Testis (tissue), 2 donors: Measurements from ENCODE around the gene ADIRF.

Source experiments
- POLR2A ChIP-seq: fragments of 450-650 bp; IDR thresholded peaks from one replicate; pipeline ENCODE4 v1.6.1; 2017; ENCODE audit warnings: antibody characterized with exemption, mild to moderate bottlenecking, moderate library complexity
- TF ChIP-seq, protein P1 (sequence below), 3 experiments: fragments of 450-650 bp in 2 of 3; fragments of 200-600 bp in 1 of 3; sonication (generic) in 1 of 3; IDR thresholded peaks; one replicate each; pipeline ENCODE4 v1.5.1; 2016 to 2019; ENCODE audit warnings: antibody characterized with exemption in 3 of 3, mild to moderate bottlenecking in 2 of 3, moderate library complexity in 1 of 3

GRCh38 chr10:86979977-86980448, 11.7 kb downstream of the ADIRF start:
- TF ChIP-seq, protein P1, sequence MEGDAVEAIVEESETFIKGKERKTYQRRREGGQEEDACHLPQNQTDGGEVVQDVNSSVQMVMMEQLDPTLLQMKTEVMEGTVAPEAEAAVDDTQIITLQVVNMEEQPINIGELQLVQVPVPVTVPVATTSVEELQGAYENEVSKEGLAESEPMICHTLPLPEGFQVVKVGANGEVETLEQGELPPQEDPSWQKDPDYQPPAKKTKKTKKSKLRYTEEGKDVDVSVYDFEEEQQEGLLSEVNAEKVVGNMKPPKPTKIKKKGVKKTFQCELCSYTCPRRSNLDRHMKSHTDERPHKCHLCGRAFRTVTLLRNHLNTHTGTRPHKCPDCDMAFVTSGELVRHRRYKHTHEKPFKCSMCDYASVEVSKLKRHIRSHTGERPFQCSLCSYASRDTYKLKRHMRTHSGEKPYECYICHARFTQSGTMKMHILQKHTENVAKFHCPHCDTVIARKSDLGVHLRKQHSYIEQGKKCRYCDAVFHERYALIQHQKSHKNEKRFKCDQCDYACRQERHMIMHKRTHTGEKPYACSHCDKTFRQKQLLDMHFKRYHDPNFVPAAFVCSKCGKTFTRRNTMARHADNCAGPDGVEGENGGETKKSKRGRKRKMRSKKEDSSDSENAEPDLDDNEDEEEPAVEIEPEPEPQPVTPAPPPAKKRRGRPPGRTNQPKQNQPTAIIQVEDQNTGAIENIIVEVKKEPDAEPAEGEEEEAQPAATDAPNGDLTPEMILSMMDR (IDR thresholded peaks at IDR 0.05), result no peak
- no peak for TF ChIP-seq POLR2A
